NCI-H1417 treated with DMSO at 0.1 percent for 48 hours (cell line): ENCODE results near the gene EXOSC7.

Experiments used
- DNase-seq: peaks from one replicate; lab custom pipeline; 2025; lab: John Stamatoyannopoulos, UW

Gene EXOSC7

DNA sequence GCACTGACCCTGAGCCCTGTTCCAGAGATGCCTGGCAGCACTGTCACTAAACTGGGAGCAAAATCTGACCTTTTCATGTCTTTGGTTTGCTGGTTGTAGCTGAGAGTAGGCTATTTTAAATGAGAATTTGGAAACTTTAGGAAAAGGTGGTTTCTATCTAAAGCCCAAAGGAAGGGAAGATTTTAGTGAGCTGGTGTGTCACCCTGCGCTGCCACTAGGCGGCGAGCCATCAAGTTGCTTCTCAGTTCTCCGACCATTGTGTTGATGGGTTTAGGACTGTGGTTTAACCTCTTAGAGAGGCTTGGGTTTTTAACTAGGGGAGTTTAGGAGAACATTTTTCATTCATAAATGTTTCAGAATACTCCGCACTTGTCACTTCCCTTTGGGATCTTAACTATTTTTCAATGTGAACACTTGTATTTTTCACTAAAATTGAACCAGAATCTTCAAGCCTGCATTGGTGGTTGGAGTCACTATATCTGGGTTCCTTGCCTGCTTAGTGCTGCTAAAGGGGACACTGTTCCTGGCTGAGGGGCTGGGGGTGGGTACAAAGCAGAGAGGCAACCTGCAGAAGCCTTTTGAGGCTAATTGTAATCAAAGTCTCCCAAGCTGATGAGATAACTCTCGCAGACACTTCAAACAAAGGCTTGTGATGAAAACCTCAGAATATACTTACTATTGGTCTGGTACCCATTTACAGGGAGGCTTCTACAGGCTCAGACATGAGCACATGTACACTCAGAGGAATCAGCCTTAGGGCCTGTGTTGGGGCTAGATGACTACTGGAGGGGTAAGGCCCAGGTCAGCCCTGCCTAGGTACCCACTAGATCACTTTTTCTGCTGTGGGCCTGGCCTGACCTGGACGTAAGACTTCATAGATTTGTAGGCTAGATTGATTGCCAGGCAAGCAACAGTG is 16.8 kb downstream of the EXOSC7 start:
- DNase-seq: no peak

- DNase-seq: no peak
Observed at GRCh38 chr3:44993471-44994205, 17.6 kb downstream of the EXOSC7 start.

- peak; percentile 20 for DNase-seq
Observed at GRCh38 chr3:44995142-44995770, 19.2 kb downstream of the EXOSC7 start.

GRCh38 chr3:44996556-44996969 is 20.5 kb downstream of the EXOSC7 start:
- DNase-seq: no peak

GRCh38 chr3:44999782-45000181 is 23.7 kb downstream of the EXOSC7 start:
- no peak for DNase-seq

- no peak for DNase-seq
Observed at GRCh38 chr3:45000823-45001222, 24.8 kb downstream of the EXOSC7 start.

GRCh38 chr3:45001738-45002137 is 25.7 kb downstream of the EXOSC7 start:
- DNase-seq: no peak

DNA sequence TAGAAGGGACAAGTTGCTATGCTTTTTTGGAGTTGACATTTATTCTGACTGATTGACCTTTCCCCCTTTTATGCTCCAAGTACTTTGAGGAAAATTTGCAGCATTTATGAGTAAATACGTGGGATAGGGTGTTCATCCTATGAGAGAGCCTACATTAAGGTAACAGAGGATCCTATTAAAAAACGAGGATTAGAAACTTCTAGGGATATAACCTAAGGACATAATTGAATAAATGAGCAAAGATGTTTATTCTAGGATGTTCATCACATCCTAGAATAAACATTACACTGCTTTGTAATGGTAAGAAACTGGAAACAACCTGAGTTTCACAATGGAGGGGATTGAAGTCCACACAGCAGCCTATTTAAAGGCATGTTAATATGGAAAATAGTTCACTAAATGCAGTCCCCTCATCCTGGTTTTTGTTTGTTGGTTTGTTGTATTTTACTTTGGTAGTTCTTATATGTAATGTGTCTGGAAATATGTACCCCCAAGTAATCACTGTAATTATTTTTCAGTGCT is 26.2 kb downstream of the EXOSC7 start:
- no peak for DNase-seq

- DNase-seq: no peak
Observed at GRCh38 chr3:45002720-45003119, 26.7 kb downstream of the EXOSC7 start.

GRCh38 chr3:45003406-45003805 is 27.4 kb downstream of the EXOSC7 start:
- DNase-seq: no peak

- DNase-seq: no peak
Observed at GRCh38 chr3:45003859-45004258, 27.8 kb downstream of the EXOSC7 start.

DNA sequence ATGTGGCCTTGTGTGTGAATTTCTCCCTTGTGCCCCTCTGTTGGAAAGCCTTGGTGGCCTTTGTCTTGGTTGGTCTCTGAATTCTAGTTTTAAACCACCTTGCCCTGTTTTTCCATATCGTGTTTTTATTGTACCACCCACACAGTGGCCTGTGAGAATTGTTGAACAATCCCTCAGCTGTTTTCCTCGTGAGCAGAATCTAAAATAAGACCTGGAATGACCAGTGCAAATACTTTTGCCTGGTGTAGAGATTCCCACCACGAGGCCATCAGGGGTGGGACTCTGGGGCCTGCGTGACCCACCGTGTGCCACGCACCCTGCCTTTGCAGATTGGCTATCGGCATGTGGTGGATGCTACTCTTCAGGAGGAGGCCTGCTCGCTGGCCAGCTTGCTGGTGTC is 31.0 kb downstream of the EXOSC7 start:
- no peak for DNase-seq

GRCh38 chr3:45008117-45008516 is 32.1 kb downstream of the EXOSC7 start:
- DNase-seq: no peak

GRCh38 chr3:45009868-45010267 is 33.8 kb downstream of the EXOSC7 start:
- DNase-seq: no peak

DNA sequence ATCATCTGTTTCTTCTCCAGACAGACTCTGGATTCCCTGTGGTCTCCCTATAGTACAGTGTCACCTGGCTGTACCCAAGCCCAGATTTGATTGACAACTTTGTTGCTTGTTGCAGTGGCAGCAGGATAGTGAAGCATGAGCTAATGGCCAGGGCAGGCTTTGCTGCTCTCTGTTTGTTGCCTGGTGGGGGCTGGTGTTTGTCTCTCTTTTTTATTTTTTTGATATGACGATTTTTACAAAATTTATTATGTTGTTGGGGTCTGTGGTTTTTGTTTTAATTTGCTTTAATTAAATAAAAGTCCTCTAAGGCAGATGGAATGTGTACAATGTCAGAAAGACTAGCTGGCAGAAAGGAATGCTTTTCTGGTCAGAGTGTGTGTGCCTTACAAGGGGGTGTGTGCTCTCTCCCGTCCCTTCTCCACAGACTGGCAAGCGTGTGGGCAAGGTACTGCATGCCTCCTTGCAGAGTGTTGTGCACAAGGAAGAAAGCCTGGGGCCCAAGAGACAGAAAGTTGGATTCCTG is 34.8 kb downstream of the EXOSC7 start:
- no peak for DNase-seq

DNA sequence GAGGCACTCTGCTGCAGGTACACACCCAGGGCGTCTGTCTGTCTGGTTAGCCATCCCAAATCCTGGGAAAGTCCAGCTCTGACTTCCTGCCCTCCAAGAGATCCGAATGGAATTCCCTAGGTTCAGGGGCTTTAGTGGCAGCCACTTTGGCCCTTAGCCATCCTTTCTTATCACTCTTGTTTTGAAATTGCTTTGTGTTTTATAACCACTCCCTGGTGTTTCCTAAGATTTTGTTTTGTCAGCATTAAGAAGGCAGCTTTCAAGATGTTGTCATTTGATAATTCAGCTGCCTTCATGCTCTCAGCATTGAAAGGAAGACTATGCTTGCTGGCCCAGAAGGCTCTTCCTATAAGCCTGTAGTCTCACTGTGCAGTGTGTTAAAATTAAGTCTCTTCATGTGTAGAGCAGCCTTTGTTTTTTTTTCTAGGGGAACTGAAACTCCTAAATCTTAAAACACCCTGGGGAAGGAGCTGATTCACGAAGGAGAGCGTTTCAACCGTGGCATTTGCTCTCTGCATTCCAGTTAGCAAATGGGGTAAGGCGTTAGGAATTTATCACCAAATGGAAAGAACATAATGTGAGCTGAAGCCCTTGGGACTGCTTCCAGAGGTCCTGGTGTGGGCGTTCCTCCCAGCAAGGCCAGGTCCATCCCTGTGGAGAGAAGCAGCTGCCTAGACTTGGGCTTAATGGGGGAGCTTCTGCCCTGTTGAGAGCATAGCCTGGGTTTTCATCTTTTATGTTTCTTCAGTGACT is 35.9 kb downstream of the EXOSC7 start:
- no peak for DNase-seq

- no peak for DNase-seq
Observed at GRCh38 chr3:45012577-45012976, 36.5 kb downstream of the EXOSC7 start.

DNA sequence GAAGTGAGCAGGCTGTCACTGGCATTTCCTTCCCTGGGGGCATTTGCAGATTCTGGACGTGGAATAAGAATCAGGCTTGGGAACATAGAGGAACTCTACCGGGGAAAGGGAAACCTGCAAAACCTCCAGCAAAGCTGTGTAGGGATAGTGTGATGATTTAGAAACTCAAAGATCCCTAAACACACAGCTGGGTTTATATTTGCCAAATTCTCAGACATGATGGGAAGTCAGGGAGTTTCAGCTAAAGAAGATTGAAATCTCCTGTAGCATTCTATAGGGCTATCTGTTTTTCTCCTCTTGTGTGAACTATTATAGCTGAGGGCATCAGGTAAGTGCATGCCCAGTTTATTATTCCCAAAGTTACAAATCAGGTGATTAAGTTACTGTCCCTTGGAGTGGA is 40.9 kb downstream of the EXOSC7 start:
- DNase-seq: no peak

DNA sequence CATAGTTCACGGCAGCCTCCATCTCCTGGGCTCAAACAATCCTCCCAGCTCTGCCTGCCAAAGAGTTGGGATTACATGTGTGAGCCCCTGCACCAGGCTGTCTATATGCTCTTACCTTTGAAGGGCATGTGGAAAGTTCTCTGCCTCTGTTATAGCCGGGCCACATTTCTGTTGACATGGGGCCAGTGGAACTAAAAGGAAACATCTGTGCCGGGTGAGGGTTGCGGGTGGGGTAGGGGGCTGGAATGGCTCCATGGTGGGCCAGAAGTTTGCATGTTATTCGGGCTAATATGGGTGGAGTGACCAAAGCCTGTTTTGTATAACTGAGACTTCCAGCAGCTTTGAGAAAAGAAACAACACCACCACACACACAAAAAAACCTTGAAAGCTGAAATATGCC is 41.8 kb downstream of the EXOSC7 start:
- no peak for DNase-seq

DNA sequence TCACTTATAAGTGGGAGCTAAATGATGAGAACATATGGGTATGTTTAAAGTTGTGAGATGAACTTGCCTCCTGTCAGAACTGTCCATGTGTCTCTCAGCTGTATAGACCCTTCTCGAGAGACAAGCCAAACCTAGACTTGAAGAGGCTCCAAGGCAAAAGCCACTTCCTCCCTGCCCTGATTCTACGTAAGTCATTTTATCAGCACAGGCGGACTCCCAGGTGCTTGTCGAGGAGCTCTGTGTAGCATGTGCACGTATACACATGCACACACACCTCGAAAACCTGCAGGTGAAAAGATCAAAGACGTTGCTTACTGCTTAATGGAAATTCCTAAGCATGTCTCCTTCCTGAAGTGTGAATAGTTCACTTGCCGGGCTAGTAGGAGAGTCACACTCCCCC is 44.5 kb downstream of the EXOSC7 start:
- no peak for DNase-seq

GRCh38 chr3:45021524-45022297 is 45.7 kb downstream of the EXOSC7 start:
- DNase-seq: no peak
